GM12891 (cell line): Measurements from ENCODE around the gene DENND1A.

Source experiments
- POLR2A ChIP-seq: IDR thresholded peaks from 2 replicates; pipeline ENCODE4 v1.6.1; 2011; ENCODE audit warnings: low read depth, low read length, control low read depth
- POLR2AphosphoS5 ChIP-seq: IDR thresholded peaks from 2 replicates; pipeline ENCODE4 v1.6.1; 2011; ENCODE audit warnings: low read depth, low read length, control low read depth
- POU2F2 ChIP-seq: IDR thresholded peaks from 2 replicates; pipeline ENCODE4 v1.6.1; 2011; ENCODE audit warnings: low read depth, mild to moderate bottlenecking, control low read depth, low read length, moderate library complexity
- TAF1 ChIP-seq: IDR thresholded peaks from 2 replicates; pipeline ENCODE4 v1.6.1; 2011; ENCODE audit warnings: low read depth, low read length, control low read depth

DNA sequence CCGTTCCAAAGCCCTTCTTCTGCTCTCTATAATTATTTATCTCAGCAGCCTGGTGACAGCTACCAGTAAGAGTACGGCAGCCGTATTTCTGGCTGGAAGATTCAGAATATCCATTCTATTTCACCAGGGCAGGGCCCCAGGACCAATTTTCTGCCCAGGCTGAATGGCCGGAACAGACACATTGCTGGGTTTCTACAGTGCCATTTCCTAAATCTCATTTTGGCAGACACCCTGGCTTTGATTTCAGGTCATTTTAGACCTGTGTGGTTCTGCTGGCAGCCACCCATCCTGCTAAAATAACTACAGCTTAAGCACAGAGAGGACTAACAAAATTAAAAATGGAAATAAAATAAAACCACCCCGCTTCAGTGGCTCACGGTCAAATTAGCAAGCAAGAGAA lies 478.9 kb downstream of the DENND1A start:
- no peak for TF ChIP-seq POLR2AphosphoS5
- TF ChIP-seq POLR2A = no peak
- TF ChIP-seq POU2F2 = no peak
- TF ChIP-seq TAF1 = no peak
